Measurements from ENCODE around the gene CALN1. TPM values are rescaled to one million over a fixed set of nuclear protein-coding genes. Genes with fewer than 3 reads are reported as not detected.

CALN1 gene
- total and polyA plus RNA-seq, 2 of the 8 experiments (the other 6 are each of a cell fraction or from before 2014, with no cell fraction given): 6.4 to 15.2 TPM

DNA sequence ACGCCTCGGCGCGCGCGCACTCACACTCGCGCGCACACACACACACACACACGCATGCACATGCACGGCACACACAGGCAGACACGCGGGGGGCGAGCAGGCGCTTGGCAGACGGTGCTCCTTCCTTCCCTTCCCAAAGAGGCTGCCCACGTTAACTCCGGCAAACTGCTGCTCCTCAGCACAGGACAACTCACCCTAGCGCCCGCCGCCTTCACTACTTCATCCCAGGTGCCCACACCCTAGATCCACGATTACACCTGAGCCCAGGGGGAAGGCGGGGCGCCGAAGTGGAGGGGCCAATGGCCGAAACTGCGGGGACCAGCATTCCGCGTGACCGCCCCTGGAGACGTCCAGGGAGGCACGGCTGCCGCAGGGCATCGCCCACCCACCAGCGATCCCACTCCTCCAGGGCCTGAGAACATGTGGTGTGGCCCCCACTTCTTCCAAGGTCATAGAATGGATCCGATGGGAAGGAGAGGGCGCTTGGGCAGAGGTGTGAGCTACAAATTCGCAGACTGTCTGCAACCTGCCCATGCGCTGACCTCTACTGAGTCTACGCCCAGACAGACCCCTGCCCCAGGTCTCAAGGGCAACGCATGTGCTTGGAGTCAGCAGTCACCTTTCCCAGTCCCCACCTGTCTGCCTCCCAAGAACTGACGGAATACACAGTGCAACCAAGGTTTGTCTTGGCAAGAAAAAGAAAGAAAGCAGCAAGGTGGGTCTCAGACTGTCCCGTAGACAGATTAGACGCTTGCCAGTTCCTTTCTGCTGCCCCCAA, 74.6 kb downstream of the CALN1 start (continued):
- TF ChIP-seq HDAC2 (IDR thresholded peaks at IDR 0.05; ENCODE audit: borderline replicate concordance in 1 of 2, low read depth in 2 of 2, low read length in 2 of 2) (no peak), POLR2AphosphoS5 (IDR thresholded peaks at IDR 0.05; ENCODE audit: low read depth, low read length) (peak; percentile 23), KDM1A (IDR thresholded peaks at IDR 0.05; ENCODE audit: borderline replicate concordance, low read length) (no peak), JUND (IDR thresholded peaks at IDR 0.05; ENCODE audit: low read length) (no peak), BCL11A (IDR thresholded peaks at IDR 0.05; ENCODE audit: low read depth in 2 of 2, low read length in 2 of 2) (no peak), CBX5 (IDR thresholded peaks at IDR 0.05; ENCODE audit: low read depth, low read length) (no peak), PHF8 (conservative IDR thresholded peaks at IDR 0.05; ENCODE audit: low read depth, low read length) (no peak), ASH2L (IDR thresholded peaks at IDR 0.05; ENCODE audit: low read length) (peak; percentile 76), RAD21 (IDR thresholded peaks at IDR 0.05 in 1 of 2, conservative IDR thresholded peaks at IDR 0.05 in 1 of 2; ENCODE audit: low read depth in 2 of 2, low read length in 2 of 2) (no peak), TAF7 (optimal IDR thresholded peaks at IDR 0.05; ENCODE audit: borderline replicate concordance, low read depth, low read length) (no peak), TAF1 (IDR thresholded peaks at IDR 0.05; ENCODE audit: low read depth, low read length) (0 out of 2 replicates have a peak, but pooled peaks have one; percentile 7), KDM5A (IDR thresholded peaks at IDR 0.05; ENCODE audit: low read length) (no peak), NRF1 (IDR thresholded peaks at IDR 0.05; ENCODE audit: low read depth, low read length) (no peak)

Measured in H1 (cell line).